Measurements from ENCODE around the gene UGT1A3.

The UGT1A3 gene

DNA sequence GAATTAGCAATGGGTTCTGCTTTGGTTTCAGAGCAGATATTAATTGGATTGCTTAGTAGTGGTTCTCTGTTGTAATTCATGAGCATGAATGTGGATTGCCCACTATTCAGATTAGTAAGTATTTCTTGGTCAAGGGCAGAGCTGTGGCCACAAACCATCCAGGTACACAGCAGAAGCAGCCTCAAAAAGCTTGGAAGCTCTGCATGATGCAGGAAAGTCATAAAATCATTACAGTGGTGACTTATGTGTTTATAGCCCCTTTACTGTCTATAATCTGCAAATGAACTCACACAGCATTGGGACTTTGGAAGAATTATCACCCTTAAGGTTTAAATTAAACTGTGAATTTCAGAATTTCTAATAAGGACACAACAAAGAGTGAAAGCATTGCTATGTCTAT is 29.3 kb downstream of the UGT1A3 start:
- no peak for DNase-seq (ENCODE audit: low read depth in 3 of 3)

DNA sequence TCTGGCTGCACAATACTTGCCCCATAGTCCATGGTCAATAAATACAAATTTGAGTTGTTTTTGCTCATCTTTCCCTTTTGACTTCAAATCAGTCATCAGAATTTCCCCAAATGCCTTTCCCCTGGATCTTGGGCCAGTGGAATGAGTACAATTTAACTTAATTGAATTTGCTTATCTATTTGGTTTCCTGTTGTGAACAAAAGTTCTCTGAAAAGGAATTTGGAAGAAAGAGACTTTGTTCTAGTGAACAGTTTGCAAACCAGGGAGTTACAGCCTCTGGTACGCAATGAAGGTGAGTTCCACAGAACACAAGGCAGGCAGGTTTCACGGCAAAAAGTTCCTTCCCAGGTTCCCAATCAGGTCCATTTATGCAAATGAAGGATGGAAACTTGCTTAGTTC is 30.0 kb downstream of the UGT1A3 start:
- DNase-seq (ENCODE audit: low read depth in 3 of 3), result no peak

DNA sequence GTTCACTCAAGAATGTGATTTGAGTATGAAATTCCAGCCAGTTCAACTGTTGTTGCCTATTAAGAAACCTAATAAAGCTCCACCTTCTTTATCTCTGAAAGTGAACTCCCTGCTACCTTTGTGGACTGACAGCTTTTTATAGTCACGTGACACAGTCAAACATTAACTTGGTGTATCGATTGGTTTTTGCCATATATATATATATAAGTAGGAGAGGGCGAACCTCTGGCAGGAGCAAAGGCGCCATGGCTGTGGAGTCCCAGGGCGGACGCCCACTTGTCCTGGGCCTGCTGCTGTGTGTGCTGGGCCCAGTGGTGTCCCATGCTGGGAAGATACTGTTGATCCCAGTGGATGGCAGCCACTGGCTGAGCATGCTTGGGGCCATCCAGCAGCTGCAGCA is 31.2 kb downstream of the UGT1A3 start, which contains the start of gene UGT1A1:
Gene UGT1A1 (plus strand): TSS at position 228 of the 400 bp plus-strand sequence. CDS start 18 bp downstream, at position 246.
- DNase-seq (ENCODE audit: low read depth in 3 of 3), result no peak

DNA sequence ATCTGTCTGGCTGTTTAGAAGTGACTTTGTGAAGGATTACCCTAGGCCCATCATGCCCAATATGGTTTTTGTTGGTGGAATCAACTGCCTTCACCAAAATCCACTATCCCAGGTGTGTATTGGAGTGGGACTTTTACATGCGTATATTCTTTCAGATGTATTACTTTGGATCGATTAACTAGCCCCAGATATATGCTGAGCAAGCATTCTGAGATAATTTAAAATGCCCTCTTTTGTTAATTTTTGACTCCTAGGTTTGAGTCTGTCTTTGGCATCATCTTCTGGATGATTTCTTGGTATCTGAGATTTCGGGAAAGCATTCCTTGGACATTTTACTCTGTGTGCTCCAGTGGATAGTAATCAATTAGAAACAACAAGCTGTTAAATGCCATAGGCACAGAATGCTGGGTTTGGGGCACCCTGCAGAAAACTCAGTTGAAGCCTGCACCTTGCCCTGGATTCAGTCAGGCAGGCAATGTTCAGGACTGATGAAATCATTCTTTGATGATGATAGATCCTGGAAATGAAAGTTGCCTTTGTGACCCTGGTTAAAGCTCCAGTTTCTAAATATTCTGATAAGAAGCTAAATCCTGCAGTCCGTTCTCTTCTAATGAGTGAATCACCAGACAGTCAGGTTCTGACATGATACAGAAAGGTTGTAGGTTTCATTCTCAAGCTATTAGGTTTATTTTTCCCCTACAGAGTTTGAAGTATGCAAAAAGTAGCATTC is 32.4 kb downstream of the UGT1A3 start:
- DNase-seq (ENCODE audit: low read depth in 3 of 3), result no peak

DNA sequence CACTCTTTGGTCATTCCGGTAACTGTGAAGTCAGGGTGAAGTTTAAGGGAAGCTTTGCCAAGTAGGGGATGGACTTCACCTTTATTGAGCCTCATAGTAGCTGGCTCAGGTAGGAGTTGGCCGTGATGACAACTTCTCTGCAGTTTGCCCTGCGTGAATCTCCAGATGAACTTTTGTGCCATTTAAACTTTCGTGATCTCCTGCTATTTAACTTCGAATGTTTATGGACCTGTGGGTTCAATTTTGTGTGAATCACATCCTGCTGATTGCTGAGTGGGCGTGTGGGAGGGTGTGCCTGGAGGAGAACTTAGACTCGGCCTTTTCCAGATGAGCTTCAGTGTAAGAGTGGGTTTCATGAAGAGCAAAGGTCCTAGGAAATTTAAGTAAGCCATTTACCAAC is 35.4 kb downstream of the UGT1A3 start:
- no peak for DNase-seq (ENCODE audit: low read depth in 3 of 3)

DNA sequence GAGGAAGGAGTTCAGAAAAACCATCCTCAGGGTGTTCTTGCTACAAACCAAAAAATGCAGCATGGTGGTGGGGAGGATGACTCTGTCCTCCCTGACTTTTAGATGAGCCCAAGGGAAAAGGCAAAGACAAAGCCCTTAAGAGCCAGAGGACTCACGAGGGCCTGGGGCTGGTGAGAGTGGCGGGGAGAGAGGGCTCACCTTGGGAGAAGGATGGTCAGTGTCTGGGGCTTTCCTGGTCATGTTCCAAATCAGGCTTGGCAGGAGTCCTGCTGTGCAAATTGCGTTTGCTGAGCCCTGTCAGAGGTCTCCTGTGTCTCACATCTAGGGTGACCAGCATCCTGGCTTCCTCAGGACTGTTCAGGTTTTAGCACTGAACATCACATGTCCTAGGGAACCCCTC is 35.9 kb downstream of the UGT1A3 start:
- DNase-seq (ENCODE audit: low read depth in 3 of 3), result no peak

DNA sequence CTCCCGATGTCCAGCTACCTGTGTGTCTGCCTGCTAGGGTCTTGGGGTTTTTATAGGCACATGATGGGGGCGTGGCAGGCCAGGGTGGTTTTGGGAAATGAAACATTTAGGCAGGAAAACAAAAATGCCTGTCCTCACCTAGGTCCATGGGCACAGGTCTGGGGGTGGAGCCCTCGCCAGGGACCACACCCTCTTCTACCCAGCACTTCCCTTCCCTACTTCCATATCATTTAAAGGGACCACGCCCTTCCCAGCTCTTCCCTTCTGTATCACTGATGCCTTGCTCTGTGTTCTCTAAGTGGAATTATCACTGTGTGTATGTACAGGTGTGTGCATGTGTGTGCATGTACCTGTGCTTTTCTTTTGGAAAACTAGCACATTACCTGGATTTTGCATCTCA is 37.6 kb downstream of the UGT1A3 start:
- DNase-seq (ENCODE audit: low read depth in 3 of 3), result no peak

DNA sequence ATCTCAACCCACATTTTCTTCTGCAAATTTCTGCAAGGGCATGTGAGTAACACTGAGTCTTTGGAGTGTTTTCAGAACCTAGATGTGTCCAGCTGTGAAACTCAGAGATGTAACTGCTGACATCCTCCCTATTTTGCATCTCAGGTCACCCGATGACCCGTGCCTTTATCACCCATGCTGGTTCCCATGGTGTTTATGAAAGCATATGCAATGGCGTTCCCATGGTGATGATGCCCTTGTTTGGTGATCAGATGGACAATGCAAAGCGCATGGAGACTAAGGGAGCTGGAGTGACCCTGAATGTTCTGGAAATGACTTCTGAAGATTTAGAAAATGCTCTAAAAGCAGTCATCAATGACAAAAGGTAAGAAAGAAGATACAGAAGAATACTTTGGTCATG is 39.2 kb downstream of the UGT1A3 start:
- DNase-seq (ENCODE audit: low read depth in 3 of 3), result no peak

DNA sequence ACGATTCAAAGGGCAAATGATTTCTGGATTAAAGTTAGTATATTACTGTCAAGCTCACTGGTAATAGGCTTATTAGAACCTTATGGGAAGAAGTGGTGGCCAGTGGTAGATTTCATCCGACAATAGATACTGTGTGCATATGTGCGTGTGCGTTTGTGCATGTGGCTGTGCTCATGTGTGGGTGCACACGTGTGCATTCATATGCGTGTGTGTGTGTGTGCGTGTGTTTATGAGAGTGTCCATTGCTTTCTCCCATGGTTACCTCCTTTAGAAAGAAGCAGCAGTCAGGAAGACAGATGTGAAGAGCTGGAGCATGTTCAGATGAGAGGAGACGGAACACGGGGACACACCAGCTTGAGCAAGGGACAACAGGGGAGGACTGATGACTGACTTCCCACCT is 40.4 kb downstream of the UGT1A3 start:
- no peak for DNase-seq (ENCODE audit: low read depth in 3 of 3)

DNA sequence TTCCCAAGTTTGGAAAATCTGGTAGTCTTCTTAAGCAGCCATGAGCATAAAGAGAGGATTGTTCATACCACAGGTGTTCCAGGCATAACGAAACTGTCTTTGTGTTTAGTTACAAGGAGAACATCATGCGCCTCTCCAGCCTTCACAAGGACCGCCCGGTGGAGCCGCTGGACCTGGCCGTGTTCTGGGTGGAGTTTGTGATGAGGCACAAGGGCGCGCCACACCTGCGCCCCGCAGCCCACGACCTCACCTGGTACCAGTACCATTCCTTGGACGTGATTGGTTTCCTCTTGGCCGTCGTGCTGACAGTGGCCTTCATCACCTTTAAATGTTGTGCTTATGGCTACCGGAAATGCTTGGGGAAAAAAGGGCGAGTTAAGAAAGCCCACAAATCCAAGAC is 43.3 kb downstream of the UGT1A3 start:
- DNase-seq (ENCODE audit: low read depth in 3 of 3), result no peak

DNA sequence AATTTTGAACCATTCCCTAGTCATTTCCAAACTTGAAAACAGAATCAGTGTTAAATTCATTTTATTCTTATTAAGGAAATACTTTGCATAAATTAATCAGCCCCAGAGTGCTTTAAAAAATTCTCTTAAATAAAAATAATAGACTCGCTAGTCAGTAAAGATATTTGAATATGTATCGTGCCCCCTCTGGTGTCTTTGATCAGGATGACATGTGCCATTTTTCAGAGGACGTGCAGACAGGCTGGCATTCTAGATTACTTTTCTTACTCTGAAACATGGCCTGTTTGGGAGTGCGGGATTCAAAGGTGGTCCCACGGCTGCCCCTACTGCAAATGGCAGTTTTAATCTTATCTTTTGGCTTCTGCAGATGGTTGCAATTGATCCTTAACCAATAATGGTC is 43.7 kb downstream of the UGT1A3 start:
- no peak for DNase-seq (ENCODE audit: low read depth in 3 of 3)

DNA sequence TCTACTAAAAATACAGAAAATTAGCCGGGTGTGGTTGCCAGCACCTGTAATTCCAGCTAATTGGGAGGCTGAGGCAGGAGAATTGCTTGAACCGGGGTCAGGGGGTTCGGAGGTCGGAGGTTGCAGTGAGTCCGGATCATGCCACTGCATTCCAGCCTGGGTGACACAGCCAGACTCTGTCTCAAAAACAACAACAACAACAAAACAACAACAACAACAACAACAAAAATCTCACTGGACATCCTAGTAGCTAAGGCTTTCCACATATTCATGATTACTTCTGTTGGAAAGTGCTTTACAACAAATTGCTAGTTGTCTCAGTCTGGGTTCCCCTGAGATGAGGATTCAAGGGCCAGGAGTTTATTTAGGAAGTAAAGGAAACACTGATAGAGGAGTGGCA is 45.0 kb downstream of the UGT1A3 start:
- DNase-seq (ENCODE audit: low read depth in 3 of 3), result no peak

DNA sequence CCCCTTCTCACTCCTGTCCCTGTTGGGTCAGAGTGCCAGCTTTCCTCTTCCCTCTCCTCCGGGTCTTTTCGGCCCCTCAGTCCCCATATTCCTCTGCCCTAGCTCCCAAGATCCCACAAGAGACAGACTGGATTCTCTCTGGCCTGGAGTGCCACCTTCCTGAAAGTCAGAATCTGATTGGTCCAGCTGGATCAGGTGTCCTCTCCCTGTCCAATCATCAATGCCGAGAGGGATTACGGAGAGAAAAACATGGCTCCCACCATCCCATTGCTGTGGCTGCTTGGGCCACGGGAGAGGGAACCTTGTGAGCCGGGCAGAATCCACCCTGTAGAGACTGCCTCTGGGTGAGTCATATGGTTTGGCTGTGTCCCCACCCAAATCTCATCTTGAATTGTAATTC is 46.6 kb downstream of the UGT1A3 start:
- DNase-seq (ENCODE audit: low read depth in 3 of 3), result no peak

DNA sequence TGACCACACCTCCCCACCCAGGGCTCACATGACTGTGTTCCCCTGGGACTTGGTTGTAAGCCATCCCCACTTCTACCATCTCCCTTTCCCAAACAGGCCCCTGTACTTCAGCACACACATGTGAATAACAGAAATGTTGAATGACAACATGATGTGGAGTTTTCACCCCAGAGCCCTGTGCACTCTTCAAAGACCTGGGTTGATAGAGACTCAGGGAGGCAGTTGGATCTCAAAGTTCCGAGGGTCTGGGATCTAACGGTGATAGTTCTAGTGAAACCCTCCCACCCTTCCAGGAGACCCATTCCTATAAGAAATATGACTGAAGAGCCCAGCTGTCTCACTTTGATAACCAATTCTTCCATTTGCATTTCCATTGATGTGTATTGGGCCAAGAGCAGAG is 49.2 kb downstream of the UGT1A3 start, which contains the start of gene MROH2A:
Gene MROH2A (plus strand): TSS at position 301 of the 400 bp plus-strand sequence. CDS start 1,029 bp downstream, outside the sequence.
- DNase-seq (ENCODE audit: low read depth in 3 of 3), result no peak

DNA sequence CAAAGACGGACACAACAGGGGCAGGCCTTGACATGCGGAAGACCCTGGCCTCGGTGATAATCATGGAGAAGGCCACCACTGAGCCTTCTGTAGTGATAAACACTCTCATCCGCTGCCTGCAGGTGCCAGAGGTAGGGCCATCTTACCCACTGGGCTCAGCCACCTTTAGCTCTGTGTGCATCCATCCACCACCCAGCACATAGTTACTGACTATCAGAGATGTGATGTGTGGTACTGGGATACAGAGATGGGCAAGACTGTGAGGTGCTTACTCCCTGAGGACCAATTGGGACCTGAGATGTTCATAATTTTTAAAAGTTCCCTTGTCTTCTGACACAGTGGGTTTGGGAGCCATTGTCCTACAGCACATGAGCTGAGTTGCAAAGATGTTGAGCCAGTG is 50.9 kb downstream of the UGT1A3 start:
- no peak for DNase-seq (ENCODE audit: low read depth in 3 of 3)

DNA sequence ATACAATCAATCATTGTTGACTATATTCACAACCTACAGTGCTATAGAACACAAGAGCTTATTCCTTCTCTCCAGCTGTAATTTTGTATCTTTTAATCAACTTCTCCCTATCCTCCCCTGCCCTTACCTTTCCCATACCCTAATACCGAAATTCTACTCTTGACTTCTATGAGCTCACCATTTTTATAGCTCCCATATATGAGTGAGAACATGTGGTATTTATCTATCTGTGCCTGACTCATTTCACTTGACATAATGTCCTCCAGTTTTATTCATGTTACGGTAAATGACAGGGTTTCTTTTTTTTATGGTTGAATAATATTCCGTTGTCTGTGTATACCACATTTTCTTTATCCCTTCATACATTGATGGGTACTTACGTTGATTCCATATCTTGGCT is 51.9 kb downstream of the UGT1A3 start:
- no peak for DNase-seq (ENCODE audit: low read depth in 3 of 3)

DNA sequence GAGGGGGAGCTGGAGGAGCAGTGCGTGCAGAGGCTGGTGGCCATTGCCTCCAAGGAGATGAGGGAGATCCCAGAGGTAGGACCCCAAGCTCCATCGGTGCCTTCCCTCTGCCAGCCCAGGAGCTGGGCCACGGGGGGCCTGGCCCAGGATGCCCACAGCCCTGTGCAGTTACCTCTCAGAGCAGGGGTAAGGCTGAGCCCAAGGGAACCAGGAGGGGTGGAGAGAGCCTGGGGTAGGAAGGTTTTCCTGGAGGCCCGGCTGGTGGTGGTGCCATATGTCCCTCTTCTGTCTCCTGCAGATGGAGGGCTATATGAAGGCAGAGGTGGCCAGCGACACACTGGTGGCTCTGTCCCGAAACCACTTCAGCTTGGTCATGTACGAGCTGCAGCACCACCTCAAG is 60.7 kb downstream of the UGT1A3 start:
- DNase-seq (ENCODE audit: low read depth in 3 of 3), result no peak

DNA sequence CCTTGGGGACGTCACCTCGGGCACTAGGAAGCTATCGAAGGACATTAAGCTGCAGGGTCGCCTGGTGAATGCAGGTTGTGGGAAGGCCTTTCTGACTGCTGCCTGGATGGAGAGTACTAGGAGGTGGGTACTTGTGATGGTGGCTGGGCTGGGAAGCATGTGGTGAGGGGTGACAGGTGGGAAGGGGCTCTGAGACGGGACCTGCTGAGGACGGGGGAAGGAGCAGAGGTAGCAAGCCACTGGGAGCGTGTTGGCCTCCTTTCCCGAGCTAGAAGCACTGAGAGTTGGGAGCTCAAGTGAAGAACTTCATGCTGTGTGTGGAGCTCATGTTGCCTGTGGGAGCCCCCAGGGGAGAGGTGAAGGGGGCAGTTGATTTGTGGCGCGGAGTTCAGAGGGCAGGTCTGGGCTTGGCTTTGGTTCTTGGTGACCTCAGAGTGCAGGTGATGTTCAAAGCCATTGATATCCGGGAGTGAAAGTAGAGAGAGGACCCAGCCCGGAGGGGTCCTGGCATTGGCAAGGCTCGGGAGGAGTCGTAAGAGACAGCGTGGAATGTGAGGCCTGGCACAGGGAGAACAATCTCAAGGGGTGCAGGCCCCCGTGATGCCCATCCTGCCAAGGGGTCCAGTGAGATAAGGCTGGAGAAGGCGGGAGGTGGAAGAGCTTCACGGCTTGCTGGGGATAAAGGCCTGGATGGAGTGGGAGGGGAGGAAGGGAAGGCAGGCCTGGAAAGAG is 62.5 kb downstream of the UGT1A3 start:
- DNase-seq (ENCODE audit: low read depth in 3 of 3), result no peak

DNA sequence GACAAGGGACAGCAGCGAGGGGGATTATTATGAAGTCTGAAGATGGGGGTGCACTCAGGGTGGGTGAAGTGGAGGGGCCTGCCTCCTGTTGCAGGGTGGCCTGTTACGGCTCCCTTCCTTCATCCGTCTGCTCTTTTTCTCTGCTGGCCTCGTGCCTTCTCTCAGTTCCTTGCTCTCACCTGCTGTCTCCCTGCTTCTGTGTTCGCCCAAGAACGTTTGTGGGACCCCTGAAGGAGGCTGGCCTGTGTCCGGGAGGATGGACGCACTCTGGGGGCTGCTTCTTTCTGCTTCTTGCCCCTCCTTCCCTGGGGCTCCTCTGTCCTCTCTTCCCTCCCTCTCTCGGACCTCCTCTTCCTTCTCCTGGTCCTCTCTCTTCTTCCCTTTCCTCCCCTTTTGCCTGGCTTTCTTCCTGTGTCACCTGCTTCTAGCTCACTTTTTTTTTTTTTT is 63.1 kb downstream of the UGT1A3 start:
- no peak for DNase-seq (ENCODE audit: low read depth in 3 of 3)

DNA sequence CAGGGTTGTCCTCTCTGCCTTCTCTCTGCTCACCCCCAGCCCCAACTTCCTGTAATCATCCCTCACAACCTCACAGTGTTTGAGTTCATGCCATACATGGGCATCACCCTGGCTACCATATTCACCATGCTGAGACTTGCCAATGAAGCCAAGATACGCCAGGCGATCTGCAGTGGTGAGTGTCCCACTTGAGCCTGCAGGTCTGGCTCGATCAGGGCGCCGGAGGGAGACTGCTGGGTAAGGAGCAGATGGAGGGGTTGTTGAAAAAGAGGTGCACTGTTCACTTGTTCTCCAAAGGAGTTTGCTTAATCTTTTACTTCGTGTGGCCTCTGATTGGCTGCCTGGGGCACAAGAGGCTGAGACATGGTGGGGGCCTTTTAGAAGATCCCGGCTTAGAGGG is 63.9 kb downstream of the UGT1A3 start:
- DNase-seq (ENCODE audit: low read depth in 3 of 3), result no peak

DNA sequence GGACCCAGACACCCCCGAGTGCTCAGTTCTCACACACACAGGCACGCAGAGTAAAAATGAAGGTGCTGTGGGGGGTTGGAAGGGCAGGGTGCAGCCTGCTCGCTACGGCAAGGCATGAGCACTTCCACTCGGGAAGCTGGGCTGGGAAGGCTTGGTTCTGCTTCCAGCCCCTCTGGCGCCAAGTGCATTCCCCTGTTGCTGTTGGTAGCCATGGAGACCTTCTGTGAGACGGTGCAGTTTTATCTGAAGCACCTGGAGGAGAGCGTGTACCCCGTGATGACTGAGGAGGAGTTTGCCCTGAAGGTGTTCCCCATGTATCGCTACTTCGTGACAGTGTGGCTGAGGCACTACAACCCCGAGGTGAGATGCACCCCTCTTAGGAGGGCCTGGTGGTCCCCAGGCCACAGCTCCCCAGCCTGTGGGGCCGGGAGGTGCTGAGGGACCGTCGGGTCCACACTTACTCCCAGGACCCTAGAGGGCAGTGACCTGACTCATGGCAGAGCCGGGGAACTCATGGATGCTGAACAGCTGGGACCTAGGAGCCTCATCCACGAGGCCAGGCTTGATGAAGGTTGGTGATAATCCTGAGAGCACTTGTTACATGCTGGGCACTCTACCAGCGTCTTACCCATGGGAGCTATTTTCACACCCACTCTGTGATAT is 64.8 kb downstream of the UGT1A3 start:
- no peak for DNase-seq (ENCODE audit: low read depth in 3 of 3)

DNA sequence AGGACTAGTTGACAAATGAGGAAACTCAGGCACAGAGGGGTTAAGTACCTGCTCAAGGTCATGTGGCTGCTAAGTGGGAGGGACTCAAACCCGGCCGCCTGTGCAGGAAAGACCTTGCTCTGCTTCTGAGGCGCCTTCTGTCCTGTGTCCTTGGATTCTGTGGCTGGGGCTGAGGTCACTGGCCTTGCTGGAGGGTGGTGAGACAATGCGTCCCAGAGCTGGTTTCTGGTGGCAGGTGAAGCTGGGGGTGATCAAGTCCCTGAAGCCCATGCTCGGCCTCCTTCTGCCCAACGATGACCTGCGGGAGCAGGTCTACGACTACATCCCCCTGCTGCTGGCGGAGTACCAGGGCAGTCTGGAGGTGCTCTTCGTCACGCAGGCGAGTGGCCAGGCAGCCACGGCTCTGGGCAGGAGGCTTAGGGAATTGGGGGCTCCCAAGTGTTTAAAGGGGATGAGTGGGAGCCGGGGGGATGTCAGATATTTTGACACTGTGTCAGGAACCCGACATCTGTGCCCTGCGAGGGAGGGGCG is 65.4 kb downstream of the UGT1A3 start:
- no peak for DNase-seq (ENCODE audit: low read depth in 3 of 3)
